Measurements from ENCODE around the gene PRPF38A. TPM values are rescaled to one million over a fixed set of nuclear protein-coding genes. Genes with fewer than 3 reads are reported as not detected.

Gene PRPF38A
- total RNA-seq: 10 to 100 TPM; 86.0 to 91.8 TPM

GRCh38 chr1:52404116-52404974 is at the start of gene PRPF38A, which contains the start of gene ORC1:
TSS of gene PRPF38A (plus strand) at chr1:52404602. CDS start at chr1:52404750, 148 bp downstream.
TSS of gene ORC1 (minus strand) at chr1:52404423. CDS start at chr1:52402223, 2,200 bp downstream.
- CTCF ChIA-PET: interaction anchor here (0.8 to 2.7 kb wide), 15 partner anchors 9 to 345 kb away, joined by 3 to 10 read pairs (median 4); partner anchors contain the start of genes CC2D1B and COA7

GRCh38 chr1:52355436-52355835 is 49.0 kb upstream of the PRPF38A start:
- H3K36me3 Mint-ChIP-seq (ENCODE audit: low read depth): peaks cover 31% of the 10 kb centered on the region
- intact Hi-C loops (cut with micrococcal nuclease): no loop called here
- no peaks in the 10 kb centered on the region for H3K4me1 Mint-ChIP-seq (ENCODE audit: low read depth)
- no peaks in the 10 kb centered on the region for H3K27me3 Mint-ChIP-seq (ENCODE audit: low read depth)
- no peaks in the 10 kb centered on the region for H3K9me3 Mint-ChIP-seq
- DNase-seq: no peak
- CTCF ChIA-PET: no interaction called here
- no peak overlapping the region for H3K4me3 Mint-ChIP-seq
- peak overlapping the region; percentile 41 for H3K27ac Mint-ChIP-seq

More at GRCh38 chr1:52404116-52404974, at the start of gene PRPF38A, which contains the start of gene ORC1:
- peak within 1 kb of the TSS; percentile 99 for H3K27ac Mint-ChIP-seq
- no peaks in the 10 kb centered on the region for H3K27me3 Mint-ChIP-seq (ENCODE audit: low read depth)
- H3K9me3 Mint-ChIP-seq: no peaks in the 10 kb centered on the region
- H3K4me3 Mint-ChIP-seq: peak within 1 kb of the TSS; percentile 100
- intact Hi-C loops (cut with micrococcal nuclease): loop anchor here (1.0 to 2.0 kb wide), 10 partner anchors 20 to 611 kb away; partner anchors contain the start of genes BTF3L4, CC2D1B, NRDC and TUT4
- peaks cover 45% of the 10 kb centered on the region for H3K4me1 Mint-ChIP-seq (ENCODE audit: low read depth)
- H3K36me3 Mint-ChIP-seq (ENCODE audit: low read depth): peaks cover 62% of the 10 kb centered on the region
- peak; percentile 99 for DNase-seq

GRCh38 chr1:52355847-52356505 is 48.4 kb upstream of the PRPF38A start:
- H3K27me3 Mint-ChIP-seq (ENCODE audit: low read depth): no peaks in the 10 kb centered on the region
- intact Hi-C loops (cut with micrococcal nuclease): no loop called here
- DNase-seq: no peak
- H3K36me3 Mint-ChIP-seq (ENCODE audit: low read depth): peaks cover 33% of the 10 kb centered on the region
- H3K27ac Mint-ChIP-seq: no peak overlapping the region
- no peak overlapping the region for H3K4me3 Mint-ChIP-seq
- CTCF ChIA-PET: no interaction called here
- no peaks in the 10 kb centered on the region for H3K4me1 Mint-ChIP-seq (ENCODE audit: low read depth)
- H3K9me3 Mint-ChIP-seq: no peaks in the 10 kb centered on the region

- H3K4me1 Mint-ChIP-seq (ENCODE audit: low read depth): peaks cover 2% of the 10 kb centered on the region
- DNase-seq: no peak
- CTCF ChIA-PET: no interaction called here
- H3K27ac Mint-ChIP-seq: no peak overlapping the region
- no peak overlapping the region for H3K4me3 Mint-ChIP-seq
- H3K9me3 Mint-ChIP-seq: no peaks in the 10 kb centered on the region
- no peaks in the 10 kb centered on the region for H3K27me3 Mint-ChIP-seq (ENCODE audit: low read depth)
- peaks cover 40% of the 10 kb centered on the region for H3K36me3 Mint-ChIP-seq (ENCODE audit: low read depth)
- intact Hi-C loops (cut with micrococcal nuclease): no loop called here
Measured at GRCh38 chr1:52356818-52357355, 47.5 kb upstream of the PRPF38A start.

- CTCF ChIA-PET: interaction anchor here (0.6 kb wide), 1 partner anchor 113 kb away, joined by 3 read pairs; no protein-coding TSS in a partner anchor
- intact Hi-C loops (cut with micrococcal nuclease): no loop called here
- H3K36me3 Mint-ChIP-seq (ENCODE audit: low read depth): peaks cover 40% of the 10 kb centered on the region
- H3K4me1 Mint-ChIP-seq (ENCODE audit: low read depth): peaks cover 3% of the 10 kb centered on the region
- no peak for DNase-seq
- H3K27ac Mint-ChIP-seq: no peak overlapping the region
- H3K4me3 Mint-ChIP-seq: no peak overlapping the region
- no peaks in the 10 kb centered on the region for H3K9me3 Mint-ChIP-seq
- H3K27me3 Mint-ChIP-seq (ENCODE audit: low read depth): no peaks in the 10 kb centered on the region
Measured at GRCh38 chr1:52357397-52357796, 47.0 kb upstream of the PRPF38A start.

- Mint-ChIP-seq H3K36me3 (ENCODE audit: low read depth) (peaks cover 37% of the 10 kb centered on the region), H3K27me3 (ENCODE audit: low read depth) (no peaks in the 10 kb centered on the region), H3K4me1 (ENCODE audit: low read depth) (peaks cover 14% of the 10 kb centered on the region), H3K9me3 (no peaks in the 10 kb centered on the region), H3K4me3 (no peak overlapping the region), H3K27ac (no peak overlapping the region)
- intact Hi-C loops (cut with micrococcal nuclease): no loop called here
- DNase-seq: no peak
- CTCF ChIA-PET: no interaction called here
Measured at GRCh38 chr1:52358851-52359497, 45.4 kb upstream of the PRPF38A start.

- H3K9me3 Mint-ChIP-seq: no peaks in the 10 kb centered on the region
- H3K27ac Mint-ChIP-seq: no peak overlapping the region
- intact Hi-C loops (cut with micrococcal nuclease): no loop called here
- CTCF ChIA-PET: no interaction called here
- peaks cover 34% of the 10 kb centered on the region for H3K36me3 Mint-ChIP-seq (ENCODE audit: low read depth)
- peaks cover 22% of the 10 kb centered on the region for H3K4me1 Mint-ChIP-seq (ENCODE audit: low read depth)
- no peak overlapping the region for H3K4me3 Mint-ChIP-seq
- no peak for DNase-seq
- no peaks in the 10 kb centered on the region for H3K27me3 Mint-ChIP-seq (ENCODE audit: low read depth)
Measured at GRCh38 chr1:52359676-52360594, 44.5 kb upstream of the PRPF38A start.

- H3K27me3 Mint-ChIP-seq (ENCODE audit: low read depth): no peaks in the 10 kb centered on the region
- H3K9me3 Mint-ChIP-seq: no peaks in the 10 kb centered on the region
- CTCF ChIA-PET: no interaction called here
- no peak overlapping the region for H3K27ac Mint-ChIP-seq
- DNase-seq: no peak
- peaks cover 28% of the 10 kb centered on the region for H3K4me1 Mint-ChIP-seq (ENCODE audit: low read depth)
- intact Hi-C loops (cut with micrococcal nuclease): no loop called here
- no peak overlapping the region for H3K4me3 Mint-ChIP-seq
- peaks cover 36% of the 10 kb centered on the region for H3K36me3 Mint-ChIP-seq (ENCODE audit: low read depth)
Measured at GRCh38 chr1:52360595-52360968, 43.8 kb upstream of the PRPF38A start.

GRCh38 chr1:52364235-52364839 is 40.1 kb upstream of the PRPF38A start:
- Mint-ChIP-seq H3K4me3 (peak overlapping the region; percentile 63), H3K9me3 (no peaks in the 10 kb centered on the region), H3K4me1 (ENCODE audit: low read depth) (peaks cover 46% of the 10 kb centered on the region), H3K27ac (peak overlapping the region; percentile 71), H3K27me3 (ENCODE audit: low read depth) (no peaks in the 10 kb centered on the region), H3K36me3 (ENCODE audit: low read depth) (peaks cover 17% of the 10 kb centered on the region)
- intact Hi-C loops (cut with micrococcal nuclease): no loop called here
- peak; percentile 32 for DNase-seq
- CTCF ChIA-PET: interaction anchor here (0.6 to 1.8 kb wide), 2 partner anchors 39 to 136 kb away, joined by 4 to 5 read pairs; partner anchors contain the start of genes ORC1 and PRPF38A

- intact Hi-C loops (cut with micrococcal nuclease): loop anchor here (5.0 kb wide), 2 partner anchors 238 to 848 kb away; partner anchors contain the start of gene EPS15
- H3K9me3 Mint-ChIP-seq: no peaks in the 10 kb centered on the region
- H3K4me3 Mint-ChIP-seq: peak overlapping the region; percentile 97
- H3K27me3 Mint-ChIP-seq (ENCODE audit: low read depth): no peaks in the 10 kb centered on the region
- CTCF ChIA-PET: interaction anchor here (0.6 to 1.8 kb wide), 4 partner anchors 16 to 301 kb away, joined by 3 to 5 read pairs (median 4); partner anchors contain the start of genes ORC1 and PRPF38A
- peak overlapping the region; percentile 88 for H3K27ac Mint-ChIP-seq
- no peak for DNase-seq
- H3K4me1 Mint-ChIP-seq (ENCODE audit: low read depth): peaks cover 46% of the 10 kb centered on the region
- H3K36me3 Mint-ChIP-seq (ENCODE audit: low read depth): peaks cover 18% of the 10 kb centered on the region
Measured at GRCh38 chr1:52365071-52365745, 39.2 kb upstream of the PRPF38A start.
